CD4-positive, alpha-beta T cell treated with Interferon gamma for 1 hour (primary cell): ENCODE measurements around the gene STARD10.
A peak's percentile ranks its signal among the peaks of the same experiment; 100 is the strongest.

ENCODE experiments used
- DNase-seq: peaks from one replicate; pipeline ENCODE4 v3.0.0-alpha.2; 2020

STARD10 gene

DNA sequence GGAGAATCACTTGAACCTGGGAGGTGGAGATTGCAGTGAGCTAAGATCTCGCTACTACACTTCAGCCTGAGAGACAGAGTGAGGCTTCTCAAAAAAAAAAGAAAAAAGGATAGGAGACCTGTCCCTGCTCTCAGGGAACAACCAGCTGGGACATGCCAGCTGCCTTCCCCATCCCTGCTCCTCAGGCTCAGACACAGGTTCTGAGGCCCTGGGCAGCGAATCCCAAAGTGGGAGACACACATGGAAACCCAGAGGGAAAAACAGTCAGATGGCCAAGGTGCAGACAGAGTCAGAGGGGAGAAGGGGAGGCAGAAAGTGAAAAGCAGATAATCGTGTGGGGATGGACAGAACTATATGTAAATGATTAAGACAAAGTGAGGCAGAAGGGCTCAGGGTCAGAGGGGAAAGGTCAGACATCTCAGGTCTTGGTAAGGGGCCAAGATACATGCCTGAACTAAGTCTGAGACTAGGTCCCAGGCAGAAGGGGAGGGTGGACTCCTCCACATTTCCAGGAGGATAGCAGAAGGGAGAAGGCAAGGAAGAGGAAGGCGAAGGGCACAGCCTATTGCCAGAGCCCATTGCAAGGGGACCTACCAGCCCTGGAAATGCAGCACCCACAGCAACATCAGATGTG, 14.2 kb downstream of the STARD10 start:
- no peak for DNase-seq

DNA sequence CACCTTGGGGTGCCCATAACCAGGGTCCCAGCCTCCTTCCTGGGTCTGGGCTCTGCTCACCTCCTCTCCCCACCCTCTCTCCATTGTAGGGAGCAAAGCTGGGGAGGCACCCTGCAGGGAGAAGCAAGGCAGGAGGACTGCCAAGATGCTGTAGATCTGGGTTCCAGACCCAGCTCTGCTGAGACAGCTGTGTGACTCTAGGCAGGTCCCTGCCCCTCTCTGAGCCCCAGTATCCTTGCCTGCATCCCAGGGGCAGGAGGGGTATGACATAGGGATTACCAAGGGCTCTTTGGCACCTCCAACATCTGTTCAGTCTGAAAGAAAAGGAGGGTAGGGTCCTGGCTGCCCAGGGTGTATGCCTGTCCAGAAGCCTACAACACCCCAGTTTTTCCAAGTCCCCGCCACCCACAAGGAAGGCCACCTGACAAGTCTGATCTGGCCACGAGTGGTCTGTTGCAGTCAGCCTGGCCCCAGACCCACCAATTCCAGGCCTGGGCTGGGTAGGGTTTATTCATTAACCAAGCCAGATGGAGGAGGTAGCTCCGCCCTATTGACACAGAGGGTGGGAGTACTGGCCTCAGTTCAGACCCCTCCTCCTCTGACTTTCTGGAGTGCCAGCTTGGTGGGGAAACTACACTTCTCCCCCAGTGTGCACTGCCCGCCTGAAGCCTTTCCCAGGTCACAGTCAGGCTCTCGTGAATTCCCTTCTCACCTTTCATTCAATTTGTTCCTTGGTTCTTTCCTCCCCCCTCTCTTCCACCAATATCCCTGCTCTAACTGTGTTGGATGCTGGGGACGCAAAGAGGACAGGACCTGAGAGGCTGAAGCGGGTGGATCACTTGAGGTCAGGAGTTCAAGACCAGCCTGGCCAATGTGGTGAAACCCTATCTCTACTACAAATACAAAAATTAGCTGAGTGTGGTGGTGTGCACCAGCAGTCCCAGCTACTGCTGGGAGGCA, 15.0 kb downstream of the STARD10 start:
- DNase-seq: no peak

DNA sequence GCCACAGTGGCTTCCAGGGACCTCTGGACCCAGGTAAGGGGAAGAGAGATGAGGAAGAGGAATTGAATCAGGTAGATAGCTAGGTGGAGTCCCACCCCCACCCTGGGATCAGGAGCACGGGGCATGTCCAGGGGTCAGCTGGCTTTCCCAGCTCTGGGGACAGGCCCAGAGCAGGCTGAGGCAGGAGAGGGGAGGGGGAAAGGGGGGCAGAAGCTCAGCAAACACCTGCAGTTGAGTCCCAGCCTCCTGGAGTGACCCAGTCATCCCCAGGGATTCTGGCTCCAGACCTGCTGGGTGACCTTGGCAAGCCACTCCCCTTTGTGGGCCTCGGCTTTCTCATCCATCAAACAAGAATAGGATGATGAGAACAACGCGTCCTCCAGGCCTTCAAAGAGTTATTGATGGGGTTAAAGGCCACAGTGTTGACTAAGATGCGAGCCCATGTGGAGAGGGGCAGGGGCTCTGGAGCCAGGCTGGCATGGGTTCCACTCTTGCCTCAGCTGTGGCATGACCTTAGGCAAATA, 16.0 kb downstream of the STARD10 start:
- no peak for DNase-seq

DNA sequence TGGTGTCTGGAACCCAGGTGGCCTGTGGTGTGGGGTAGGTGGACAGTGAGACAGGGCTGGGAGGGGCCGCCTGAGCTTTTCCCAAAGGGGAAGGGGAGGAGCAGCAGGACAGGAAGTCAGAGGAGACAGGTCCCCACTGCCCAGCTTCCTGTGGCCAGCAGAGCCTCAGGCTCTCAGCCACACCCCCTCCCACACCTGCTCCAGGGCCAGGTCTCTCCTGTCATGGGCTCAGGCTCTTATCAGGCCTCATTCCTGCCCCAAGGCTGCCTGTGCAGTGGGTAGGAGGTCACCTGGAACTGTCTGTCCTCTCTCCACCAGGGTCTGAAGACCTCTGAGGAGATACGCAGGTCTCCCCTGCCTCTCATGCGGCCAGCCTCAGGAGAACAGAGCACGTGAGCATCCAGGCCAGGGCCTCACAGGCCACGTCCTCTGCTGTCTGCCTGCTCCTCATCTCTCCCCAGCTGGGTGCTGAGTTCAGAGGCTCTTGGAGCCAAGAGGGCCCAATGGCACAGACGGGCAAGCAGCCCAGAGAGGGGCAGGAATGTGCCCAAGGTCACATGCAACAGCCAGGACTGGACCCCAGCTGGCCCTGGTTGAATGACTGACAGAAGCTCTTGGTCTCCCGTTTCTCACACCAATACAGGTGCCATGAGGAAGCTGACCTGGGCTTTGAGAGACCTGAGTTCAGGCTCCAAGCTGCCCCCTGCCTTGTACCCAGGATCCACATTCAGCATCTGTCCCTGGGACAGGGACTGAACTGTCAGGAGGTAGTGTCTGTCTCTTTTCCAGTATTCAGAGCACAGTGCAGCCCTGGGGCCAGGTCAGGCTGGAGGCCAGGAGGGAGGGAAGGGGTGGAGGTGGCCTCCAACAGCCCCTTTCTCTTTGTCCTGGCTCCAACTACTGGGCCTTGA, 16.7 kb downstream of the STARD10 start:
- no peak for DNase-seq

DNA sequence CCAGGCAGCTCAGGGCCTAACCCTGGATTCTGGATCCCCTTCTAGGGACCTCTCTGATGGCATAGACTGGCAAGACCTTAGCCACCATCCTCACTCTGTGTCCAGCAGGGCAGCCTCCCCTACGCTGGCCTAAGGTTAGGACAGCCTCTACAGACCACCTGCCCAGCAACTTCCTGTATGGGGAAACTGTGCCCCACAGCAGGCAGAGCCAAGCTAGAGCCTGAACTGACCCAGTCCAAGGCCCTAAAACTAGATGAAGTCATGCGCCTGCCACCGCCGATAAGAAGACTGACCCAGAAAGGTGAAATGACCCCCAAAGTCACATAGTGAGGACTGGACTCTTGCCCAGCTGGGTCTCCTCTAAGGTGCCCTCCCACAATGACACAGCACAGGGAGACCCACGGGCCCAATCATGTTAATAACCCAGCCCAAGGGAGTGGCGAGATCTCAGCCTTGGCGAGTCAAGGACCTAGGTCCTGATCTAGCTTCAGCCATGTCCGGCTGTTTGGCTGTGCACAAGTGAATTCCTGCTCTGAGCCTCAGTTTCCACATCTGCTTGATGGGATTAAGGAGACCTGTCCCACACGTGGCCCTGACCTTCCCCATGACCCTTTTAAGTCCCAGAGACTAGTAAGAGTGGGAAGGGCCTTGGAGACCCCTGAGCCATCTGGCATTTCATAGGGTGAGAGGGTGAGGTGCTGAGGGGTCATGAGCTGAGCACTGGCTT, 17.6 kb downstream of the STARD10 start:
- DNase-seq: no peak

DNA sequence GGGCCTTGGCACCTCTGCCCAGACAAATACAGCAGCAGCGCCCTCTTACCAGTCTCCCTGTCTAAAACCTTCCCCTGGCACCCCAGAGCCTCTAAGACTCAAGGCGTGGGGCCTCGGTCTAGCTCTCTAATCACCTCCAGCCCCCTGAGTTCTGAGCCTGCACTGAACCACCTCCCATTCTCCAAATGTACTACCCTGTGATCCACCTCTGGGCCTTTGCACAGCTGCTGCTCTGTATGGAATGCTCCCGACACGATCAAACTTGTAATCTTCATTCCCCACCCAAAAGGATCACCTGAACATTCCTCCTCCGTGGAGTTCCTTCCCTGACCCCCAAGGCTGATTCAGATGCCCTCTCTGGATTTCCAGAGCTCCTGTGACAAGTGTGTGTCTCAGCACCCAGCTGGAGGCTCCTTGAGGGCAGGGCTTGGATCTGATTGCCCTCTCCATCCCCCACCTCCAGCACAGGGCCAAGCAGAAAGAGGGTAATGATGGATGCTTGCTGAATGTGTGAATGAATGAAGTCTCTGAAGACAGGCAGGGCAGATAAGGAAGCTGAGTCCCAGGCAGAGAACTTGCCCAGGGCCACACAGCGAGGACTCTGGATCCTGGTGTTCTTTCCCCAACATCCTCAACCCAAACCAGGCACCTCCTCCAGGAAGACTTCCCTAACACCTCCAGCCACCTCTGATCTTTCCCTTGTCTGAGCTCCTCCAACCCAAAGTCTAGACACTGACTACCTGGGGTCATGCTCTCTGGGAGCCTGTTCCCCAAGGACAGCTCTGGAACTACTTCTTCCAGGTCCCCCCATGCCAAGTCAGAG, 18.3 kb downstream of the STARD10 start:
- DNase-seq: no peak

DNA sequence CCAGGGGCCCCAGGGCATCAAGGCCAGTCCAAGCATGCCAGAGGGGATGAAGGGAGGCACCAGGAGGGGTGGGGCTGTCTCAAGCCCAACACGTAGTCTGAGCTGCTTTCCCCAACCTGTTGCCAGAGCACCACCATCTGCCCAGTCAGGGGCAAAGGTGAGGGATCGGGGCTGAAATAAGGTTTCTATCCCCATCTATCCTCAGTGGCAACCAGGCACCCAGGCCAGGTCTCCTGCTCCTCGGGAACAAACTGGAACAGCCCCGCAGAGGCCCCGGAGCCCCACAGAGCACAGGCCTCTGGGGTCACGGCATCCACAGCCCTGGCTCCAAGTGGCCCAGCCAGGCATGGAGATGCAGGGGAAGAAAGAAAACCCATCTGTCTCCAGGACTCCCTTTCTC, 19.3 kb downstream of the STARD10 start:
- no peak for DNase-seq

DNA sequence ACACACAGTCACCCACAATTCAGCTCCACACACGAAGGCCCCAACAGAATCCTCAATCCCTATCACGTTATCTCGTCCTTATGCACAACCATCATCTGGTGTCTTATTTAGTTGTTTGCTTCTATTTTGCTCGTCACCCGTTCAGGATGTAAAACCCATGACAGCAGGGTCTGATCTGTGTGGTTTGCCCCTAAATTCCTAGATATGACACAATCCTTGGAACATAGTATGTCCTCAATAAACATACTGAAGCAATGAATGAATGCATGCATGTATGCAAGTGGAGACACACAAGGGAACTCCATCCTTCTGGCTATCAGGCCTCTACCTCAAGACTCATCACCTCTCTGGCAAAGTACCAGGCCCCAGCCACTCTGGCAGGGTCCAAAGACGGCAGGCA, 20.2 kb downstream of the STARD10 start:
- no peak for DNase-seq

DNA sequence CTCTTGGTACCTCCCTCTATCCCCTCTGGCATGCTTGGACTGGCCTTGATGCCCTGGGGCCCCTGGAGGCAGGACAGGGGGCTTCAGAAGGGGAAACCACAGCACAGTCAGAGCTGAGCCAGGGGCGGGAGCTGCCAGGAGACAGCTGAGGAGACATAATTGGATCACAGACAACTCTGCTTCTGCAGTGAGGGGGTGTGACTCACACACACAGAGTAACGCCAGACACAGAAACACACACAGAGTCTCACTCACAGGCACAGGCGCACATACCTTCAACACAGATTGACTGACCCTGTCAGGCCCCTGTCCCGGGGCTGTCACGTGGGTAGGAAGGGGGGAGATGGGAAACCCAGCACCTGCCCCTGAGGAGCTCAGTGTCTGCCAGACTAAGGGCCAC, 20.6 kb downstream of the STARD10 start:
- DNase-seq: no peak

DNA sequence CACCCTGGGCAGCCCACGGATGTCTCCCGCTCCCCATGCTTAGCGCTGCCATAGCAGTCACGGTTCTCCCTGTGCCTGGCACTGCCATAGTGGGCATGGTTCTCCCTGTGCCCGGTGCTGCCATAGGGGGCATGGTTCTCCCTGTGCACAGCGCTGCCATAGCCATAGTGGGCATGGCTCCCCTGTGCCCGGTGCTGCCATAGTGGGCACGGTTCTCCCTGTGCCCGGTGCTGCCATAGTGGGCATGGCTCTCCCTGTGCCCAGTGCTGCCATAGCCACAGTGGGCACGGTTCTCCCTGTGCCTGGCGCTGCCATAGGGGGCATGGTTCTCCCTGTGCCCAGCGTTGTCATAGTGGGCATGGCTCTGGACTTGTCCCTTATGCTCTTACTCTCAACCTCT, 21.8 kb downstream of the STARD10 start:
- no peak for DNase-seq

DNA sequence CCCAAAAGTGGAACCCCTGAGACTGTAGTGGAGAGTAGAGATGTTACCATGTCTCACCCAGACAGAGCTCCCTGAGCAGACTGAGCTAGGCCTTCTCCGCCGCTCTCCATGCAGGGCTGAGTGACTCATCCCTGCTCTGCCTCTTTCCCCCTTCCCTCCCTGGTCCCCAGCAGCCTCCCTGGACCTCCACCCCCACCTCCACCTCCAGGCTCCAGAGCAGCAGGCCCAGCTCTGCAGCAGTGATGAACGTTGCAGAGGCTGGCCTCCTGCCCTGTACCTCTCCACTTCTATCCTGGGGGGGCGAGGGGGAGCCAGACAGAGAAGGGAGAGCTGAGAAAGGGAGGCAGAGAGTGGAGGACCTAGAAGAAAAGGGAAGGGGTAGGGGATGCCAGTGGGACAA, 22.3 kb downstream of the STARD10 start:
- no peak for DNase-seq

DNA sequence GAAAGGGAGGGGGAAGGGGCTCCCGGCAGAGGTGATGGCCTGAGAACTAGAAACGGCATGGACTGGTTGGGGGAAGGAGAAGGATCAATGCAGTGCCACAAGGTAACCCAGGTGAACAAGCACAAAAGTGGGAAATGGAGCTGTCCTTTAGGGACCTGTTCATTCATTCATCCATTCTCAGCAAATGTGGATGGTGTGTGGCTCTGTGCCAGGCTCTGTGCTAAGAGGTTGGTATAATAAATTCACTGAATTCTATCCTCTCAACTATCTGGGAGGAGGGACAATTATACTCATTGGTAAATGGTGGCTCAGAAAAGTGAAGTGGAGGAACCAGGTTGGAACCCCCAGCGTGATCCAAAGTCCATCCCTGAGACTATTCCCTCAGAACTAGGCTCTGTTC, 23.0 kb downstream of the STARD10 start:
- no peak for DNase-seq

DNA sequence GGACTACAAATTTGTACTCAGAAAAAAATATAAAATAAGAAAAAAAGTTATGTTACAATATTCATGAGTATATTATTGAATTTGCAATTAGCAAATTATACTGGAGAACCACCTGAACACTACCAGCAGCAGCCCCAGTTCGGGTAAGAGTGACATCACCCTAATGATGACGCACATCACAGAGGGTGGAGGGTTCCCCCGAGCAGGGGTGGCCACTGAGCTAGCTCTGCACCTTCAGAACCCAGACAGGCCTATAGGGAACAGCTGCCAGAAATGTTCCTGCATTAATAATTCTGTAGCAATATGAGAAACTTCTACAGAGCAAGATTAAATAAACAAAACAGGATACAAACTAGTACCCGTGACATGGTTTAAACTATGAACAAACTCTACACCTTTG, 24.2 kb downstream of the STARD10 start:
- DNase-seq: no peak

DNA sequence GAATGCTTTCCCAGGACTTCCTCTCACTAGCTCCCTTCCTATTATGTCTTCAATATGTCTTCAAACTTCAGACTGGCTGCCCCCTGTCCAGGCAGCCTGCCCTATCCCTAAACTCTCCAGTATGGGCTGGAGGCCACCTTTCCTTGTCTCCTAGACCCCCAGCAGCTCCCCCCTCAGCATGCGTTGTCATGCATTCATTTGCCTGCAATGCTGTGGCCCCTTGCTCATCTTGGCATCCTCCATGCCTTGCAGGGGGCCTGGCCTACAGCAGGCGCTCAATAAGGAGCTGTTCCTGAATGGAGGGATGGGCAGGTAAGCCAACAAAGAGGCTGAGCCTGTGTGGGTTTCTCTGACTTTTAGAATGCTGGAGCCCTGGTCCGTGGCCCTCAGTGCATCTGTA, 25.3 kb downstream of the STARD10 start:
- DNase-seq: no peak

DNA sequence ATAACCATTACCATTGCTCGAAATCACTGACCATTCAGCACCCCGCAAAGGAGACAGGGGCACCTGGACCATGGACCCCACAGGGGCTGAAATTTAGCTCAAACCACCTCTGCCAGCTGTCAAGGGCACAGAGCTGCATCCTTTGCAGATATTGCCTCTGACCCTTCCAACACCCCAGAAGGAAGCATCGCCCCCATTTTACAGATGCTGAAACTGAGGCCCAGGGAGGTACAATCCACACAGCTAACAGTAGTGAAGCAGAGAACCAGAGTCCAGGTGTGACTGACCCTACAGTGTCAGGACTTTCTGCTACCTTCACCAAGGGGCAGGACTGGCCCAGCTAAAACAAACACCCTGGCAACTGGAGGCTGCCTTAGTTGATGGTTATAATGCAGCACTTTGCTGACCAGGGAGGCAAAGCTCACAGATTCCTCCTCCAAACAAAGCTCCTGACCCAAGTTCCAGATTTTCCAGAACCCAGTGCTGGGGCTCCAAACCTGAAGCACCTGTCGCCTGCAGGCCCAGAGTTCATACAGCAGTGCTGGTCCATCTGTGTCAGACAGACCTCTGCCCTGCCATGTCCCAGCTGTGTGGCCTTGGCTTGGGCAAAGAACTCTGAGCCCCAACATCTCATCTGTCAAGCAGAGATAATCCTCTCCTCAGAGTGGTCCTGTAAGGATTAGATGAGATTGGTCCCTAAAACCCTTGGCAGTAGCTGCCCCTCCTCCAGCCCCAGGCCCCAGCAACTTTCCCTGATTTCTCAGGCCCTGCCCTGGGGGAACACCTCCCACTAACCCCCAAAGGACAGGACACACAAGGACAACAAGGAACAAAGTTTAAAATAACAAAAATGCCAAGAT, 26.4 kb downstream of the STARD10 start:
- DNase-seq: no peak

DNA sequence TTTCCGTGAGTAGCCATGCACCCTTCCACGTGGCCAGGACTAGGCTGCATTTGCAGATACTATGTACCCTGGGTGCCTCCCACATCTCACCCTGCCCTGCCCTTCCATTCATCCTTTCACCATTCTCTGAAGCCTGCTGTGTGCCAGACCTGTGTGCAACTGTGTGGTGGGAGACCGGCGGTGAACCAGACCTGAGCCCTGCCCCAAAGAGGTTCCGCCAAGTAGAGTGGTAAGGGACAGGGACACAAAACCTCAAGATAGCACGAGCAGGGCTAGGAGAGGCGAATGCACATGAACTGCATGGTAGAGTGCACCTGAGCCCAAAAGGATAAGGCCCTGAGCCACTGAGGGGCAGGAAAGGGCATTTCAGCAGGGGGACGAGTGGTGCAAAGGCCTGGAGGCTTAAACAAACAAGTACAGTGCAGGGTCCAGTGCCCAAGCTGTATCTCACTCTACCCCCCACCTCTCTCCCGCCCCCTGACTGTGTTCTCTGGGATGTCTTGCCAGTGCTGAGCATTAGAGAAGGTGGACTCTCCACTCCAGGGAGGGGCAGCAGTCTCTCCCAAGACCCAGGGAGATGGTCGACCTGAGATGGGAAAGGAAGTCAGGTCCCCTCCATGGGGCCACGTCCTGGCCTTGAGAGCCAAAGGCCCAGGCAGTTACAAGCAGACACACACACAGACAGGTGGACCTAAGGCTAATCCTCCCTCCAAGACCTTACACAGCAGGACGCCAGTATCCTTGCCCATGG, 27.5 kb downstream of the STARD10 start:
- DNase-seq: no peak

DNA sequence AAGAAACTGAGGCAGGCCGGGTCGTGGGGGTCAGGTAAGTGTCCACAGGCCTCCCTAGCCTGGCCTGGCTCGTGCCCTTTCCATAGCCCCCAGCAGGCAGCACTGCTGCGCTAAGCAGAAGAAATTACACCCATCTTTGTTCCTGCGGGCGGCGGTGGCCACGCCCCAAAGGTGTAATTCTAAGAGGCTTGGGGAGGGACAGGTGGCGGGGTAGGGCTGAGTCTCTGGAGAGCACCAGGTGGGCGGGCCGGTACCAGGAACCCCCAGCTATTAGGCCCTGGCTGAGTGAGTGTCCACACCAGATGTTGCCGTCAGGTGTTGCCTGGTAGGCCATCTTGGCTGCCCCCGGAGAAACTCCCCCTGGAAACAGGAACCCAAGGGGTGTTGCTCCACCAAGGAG, 29.3 kb downstream of the STARD10 start:
- no peak for DNase-seq

DNA sequence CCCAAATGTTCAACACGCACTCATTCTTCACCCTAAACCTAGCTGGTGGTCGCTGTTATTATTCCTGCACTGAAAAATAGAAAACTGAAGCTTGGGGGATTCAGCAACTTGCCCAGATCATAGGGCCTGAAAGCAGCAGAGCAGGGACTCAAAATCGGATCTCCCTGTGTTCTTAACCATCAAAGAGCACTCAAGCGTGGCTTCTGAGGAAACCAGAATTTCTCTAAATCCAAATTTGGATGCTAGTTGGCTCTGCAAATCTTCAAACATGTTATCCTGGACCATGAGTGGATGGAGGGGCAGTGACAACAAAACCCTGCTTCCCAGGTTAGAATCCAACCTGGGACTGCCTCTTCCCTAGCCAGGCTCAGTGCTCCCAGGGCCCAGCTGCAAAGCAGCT, 30.0 kb downstream of the STARD10 start:
- DNase-seq: no peak

DNA sequence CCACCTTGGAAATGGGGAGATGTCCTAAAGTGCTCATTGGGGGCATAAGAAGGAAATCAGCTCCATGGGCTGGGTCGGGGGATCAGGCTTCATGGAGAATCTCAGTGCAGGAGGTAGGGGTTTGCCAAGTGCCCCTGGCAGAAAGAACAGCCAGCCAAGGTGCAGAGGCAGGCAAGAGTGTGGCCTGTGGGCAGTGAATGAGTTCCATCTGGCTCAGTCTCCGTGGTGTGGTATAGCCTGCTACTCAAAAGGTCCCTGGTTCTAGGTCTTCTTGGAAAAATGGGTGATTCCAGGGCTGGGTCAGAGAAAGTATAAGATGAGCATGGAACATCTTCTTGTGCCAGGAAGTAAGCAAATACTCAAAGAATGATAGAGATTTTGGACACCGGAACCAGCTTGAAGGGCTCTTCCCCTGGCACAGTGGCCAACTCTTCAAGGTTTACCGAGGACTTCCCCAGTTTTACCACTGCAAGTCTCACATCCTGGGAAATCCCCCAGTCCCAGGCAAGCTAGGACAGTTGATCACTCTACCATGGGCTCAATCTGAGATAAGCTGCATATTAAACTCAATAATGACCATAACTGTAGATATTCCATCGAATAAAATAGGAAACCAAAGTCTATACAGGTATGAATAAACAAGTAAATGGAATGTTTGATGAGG, 31.1 kb downstream of the STARD10 start:
- peak; percentile 11 for DNase-seq
